ENCODE measurements around the gene MGARP.
"Not testable (repeated sequence)": the region's sequence is repeated elsewhere in the genome, so short reads cannot be mapped to it uniquely, and the experiment has no call there.

Gene MGARP

GRCh38 chr4:139279760-139280620 lies at the start of gene MGARP:
Gene MGARP, minus strand, starts transcription at chr4:139280225. Its CDS starts 67 bp downstream, at chr4:139280158.
- no peak for DNase-seq (ENCODE audit: low read depth in 2 of 2, low spot score in 1 of 2)

- DNase-seq (ENCODE audit: low read depth in 2 of 2, low spot score in 1 of 2), result no peak
These were observed 49.7 kb upstream of the MGARP start for GRCh38 chr4:139329665-139330200.

- DNase-seq (ENCODE audit: low read depth in 2 of 2, low spot score in 1 of 2), result no peak
These were observed 44.6 kb upstream of the MGARP start for GRCh38 chr4:139324620-139325019.

- DNase-seq (ENCODE audit: low read depth in 2 of 2, low spot score in 1 of 2), result not testable (repeated sequence)
These were observed 42.5 kb upstream of the MGARP start for GRCh38 chr4:139322541-139322940.

- not testable (repeated sequence) for DNase-seq (ENCODE audit: low read depth in 2 of 2, low spot score in 1 of 2)
These were observed 42.0 kb upstream of the MGARP start for GRCh38 chr4:139322070-139322469.

GRCh38 chr4:139319571-139319970 lies 39.5 kb upstream of the MGARP start:
- no peak for DNase-seq (ENCODE audit: low read depth in 2 of 2, low spot score in 1 of 2)

- no peak for DNase-seq (ENCODE audit: low read depth in 2 of 2, low spot score in 1 of 2)
These were observed 37.6 kb upstream of the MGARP start for GRCh38 chr4:139317635-139318034.

- DNase-seq (ENCODE audit: low read depth in 2 of 2, low spot score in 1 of 2), result no peak
These were observed 36.7 kb upstream of the MGARP start for GRCh38 chr4:139316733-139317132.

- DNase-seq (ENCODE audit: low read depth in 2 of 2, low spot score in 1 of 2), result no peak
These were observed 35.2 kb upstream of the MGARP start for GRCh38 chr4:139315221-139315675.

GRCh38 chr4:139314047-139314800 lies 34.2 kb upstream of the MGARP start:
- DNase-seq (ENCODE audit: low read depth in 2 of 2, low spot score in 1 of 2), result no peak

- DNase-seq (ENCODE audit: low read depth in 2 of 2, low spot score in 1 of 2), result not testable (repeated sequence)
These were observed 33.4 kb upstream of the MGARP start for GRCh38 chr4:139313414-139313813.

- no peak for DNase-seq (ENCODE audit: low read depth in 2 of 2, low spot score in 1 of 2)
These were observed 32.7 kb upstream of the MGARP start for GRCh38 chr4:139312552-139313332.

GRCh38 chr4:139311909-139312308 lies 31.9 kb upstream of the MGARP start:
- no peak for DNase-seq (ENCODE audit: low read depth in 2 of 2, low spot score in 1 of 2)

- DNase-seq (ENCODE audit: low read depth in 2 of 2, low spot score in 1 of 2), result no peak
These were observed 24.9 kb upstream of the MGARP start for GRCh38 chr4:139304920-139305319.

- peak; percentile 20 to 31 for DNase-seq (ENCODE audit: low read depth in 2 of 2, low spot score in 1 of 2)
These were observed 22.0 kb upstream of the MGARP start, which contains the start of gene NDUFC1 for GRCh38 chr4:139301821-139302611. Gene NDUFC1, minus strand, starts transcription at chr4:139302477. Its CDS starts 6,679 bp downstream, at chr4:139295798.

- DNase-seq (ENCODE audit: low read depth in 2 of 2, low spot score in 1 of 2), result peak; percentile 97
These were observed 21.2 kb upstream of the MGARP start, which contains the start of gene NAA15 for GRCh38 chr4:139301113-139301820. Gene NAA15, plus strand, starts transcription at chr4:139301505. Its CDS starts 273 bp downstream, at chr4:139301778.

GRCh38 chr4:139300431-139301112 lies 20.5 kb upstream of the MGARP start:
- no peak for DNase-seq (ENCODE audit: low read depth in 2 of 2, low spot score in 1 of 2)

GRCh38 chr4:139299536-139299935 lies 19.5 kb upstream of the MGARP start:
- DNase-seq (ENCODE audit: low read depth in 2 of 2, low spot score in 1 of 2), result no peak

- DNase-seq (ENCODE audit: low read depth in 2 of 2, low spot score in 1 of 2), result no peak
These were observed 17.0 kb upstream of the MGARP start for GRCh38 chr4:139297001-139297410.

Data from stimulated activated CD8-positive, alpha-beta memory T cell treated with anti-CD3 and anti-CD28 coated beads, Interleukin-4, amount 100 ng/mL, for 4 hours (primary cell).